Suprapubic skin (tissue), 4 donors: ENCODE measurements around the gene VPS13C. TPM values are rescaled to one million over a fixed set of nuclear protein-coding genes. Genes with fewer than 3 reads are reported as not detected.
"Not testable (repeated sequence)": the region's sequence is repeated elsewhere in the genome, so short reads cannot be mapped to it uniquely, and the experiment has no call there.

Source experiments
- DNase-seq, 2 donors: peaks; one replicate each; pipeline ENCODE4 v3.0.0-alpha.2; 2019; ENCODE audit warnings: low spot score in 2 of 2
- H3K27ac ChIP-seq: fragments of 200-600 bp; sonication (generic); one replicate; pipeline ENCODE4 v1.5.1; 2019
- H3K27me3 ChIP-seq: fragments of 200-600 bp; sonication (generic); one replicate; pipeline ENCODE4 v1.5.1; 2019
- H3K36me3 ChIP-seq: fragments of 200-600 bp; sonication (generic); one replicate; pipeline ENCODE4 v1.5.1; 2019
- H3K4me1 ChIP-seq: fragments of 200-600 bp; sonication (generic); one replicate; pipeline ENCODE4 v1.5.1; 2019
- H3K4me3 ChIP-seq: fragments of 200-600 bp; sonication (generic); one replicate; pipeline ENCODE4 v1.5.1; 2019; ENCODE audit warnings: mild to moderate bottlenecking
- H3K9me3 ChIP-seq: fragments of 200-600 bp; sonication (generic); one replicate; pipeline ENCODE4 v1.5.1; 2019
- CTCF ChIP-seq, 2 donors: fragments of 200-600 bp in 1 of 2; fragments of 450-650 bp in 1 of 2; sonication (generic) in 1 of 2; IDR thresholded peaks; one replicate each; pipeline ENCODE4 v1.5.1; 2016 to 2019; ENCODE audit warnings: antibody characterized with exemption in 2 of 2, mild to moderate bottlenecking in 1 of 2, moderate library complexity in 1 of 2
- EP300 ChIP-seq: sonication (generic); formaldehyde crosslinking; IDR thresholded peaks from one replicate; pipeline ENCODE4 v1.6.1; 2017; ENCODE audit warnings: antibody characterized with exemption
- POLR2A ChIP-seq, 2 donors: fragments of 450-650 bp; IDR thresholded peaks; one replicate each; pipeline ENCODE4 v1.6.1; 2017; ENCODE audit warnings: antibody characterized with exemption in 2 of 2, mild to moderate bottlenecking in 2 of 2, moderate library complexity in 2 of 2
- POLR2AphosphoS5 ChIP-seq, 3 donors: sonication (generic); formaldehyde crosslinking; IDR thresholded peaks; one replicate each; pipeline ENCODE4 v1.6.1; 2017; ENCODE audit warnings: antibody characterized with exemption in 3 of 3
- WGBS: methylation state at CpG from one replicate; pipeline ENCODE4 v1.1.5; 2018; 5-methylcytosine and 5-hydroxymethylcytosine counted together
- total RNA-seq, 4 donors: library from RNA; depleted of rRNA; stranded (reverse); fragments of >200 nt; gene quantifications; one replicate each; pipeline ENCODE4 v1.1.0, GENCODE V29; 2016

VPS13C gene
- total RNA-seq, 4 donors from 2014 or later, result 30.4 to 74.3 (median 42.8) TPM

GRCh38 chr15:62054979-62055378 is 5.3 kb downstream of the VPS13C start:
- WGBS, result 94% methylated on average over 5 of the region's 5 CpGs
- Histone ChIP-seq H3K9me3 (no peaks in the 10 kb centered on the region), H3K36me3 (no peaks in the 10 kb centered on the region), H3K27me3 (no peaks in the 10 kb centered on the region), H3K4me1 (peaks cover 14% of the 10 kb centered on the region), H3K4me3 (no peak overlapping the region), H3K27ac (no peak overlapping the region)
- TF ChIP-seq POLR2A (IDR thresholded peaks at IDR 0.05), result no peak
- TF ChIP-seq CTCF (IDR thresholded peaks at IDR 0.05), result no peak
- no peak for TF ChIP-seq EP300
- TF ChIP-seq POLR2AphosphoS5 (IDR thresholded peaks at IDR 0.05), result no peak
- DNase-seq, result no peak

GRCh38 chr15:62053439-62054085 is 6.7 kb downstream of the VPS13C start:
- peaks cover 4% of the 10 kb centered on the region for H3K4me1 ChIP-seq
- H3K27me3 ChIP-seq, result no peaks in the 10 kb centered on the region
- no peak for DNase-seq
- 80% methylated on average over 5 of the region's 5 CpGs for WGBS
- H3K4me3 ChIP-seq, result no peak overlapping the region
- TF ChIP-seq POLR2AphosphoS5 (IDR thresholded peaks at IDR 0.05) (no peak), POLR2A (IDR thresholded peaks at IDR 0.05) (no peak), EP300 (no peak), CTCF (IDR thresholded peaks at IDR 0.05) (no peak)
- H3K9me3 ChIP-seq, result no peaks in the 10 kb centered on the region
- H3K27ac ChIP-seq, result no peak overlapping the region
- H3K36me3 ChIP-seq, result no peaks in the 10 kb centered on the region

DNA sequence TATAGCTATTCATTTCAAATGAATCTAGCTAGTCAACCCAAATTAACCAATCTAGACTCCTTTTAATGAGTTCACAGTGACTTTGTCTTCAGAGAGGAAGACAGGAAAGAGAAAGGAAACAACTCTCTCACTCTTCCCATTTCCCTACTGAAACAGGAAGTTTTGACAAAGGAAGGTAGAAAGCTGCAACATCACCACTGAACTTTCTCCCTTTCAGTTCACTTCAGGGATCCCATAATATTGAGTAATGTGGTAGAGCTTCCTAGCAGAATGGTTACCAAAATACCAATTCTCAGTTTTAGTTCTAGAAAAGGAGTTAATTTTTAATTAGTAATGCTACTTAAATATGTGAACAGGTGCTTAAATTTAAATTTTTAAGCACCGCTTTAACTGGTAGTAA is 7.5 kb downstream of the VPS13C start:
- no peak overlapping the region for H3K4me3 ChIP-seq
- no peak for DNase-seq
- H3K27ac ChIP-seq, result no peak overlapping the region
- H3K27me3 ChIP-seq, result no peaks in the 10 kb centered on the region
- no peaks in the 10 kb centered on the region for H3K4me1 ChIP-seq
- H3K9me3 ChIP-seq, result no peaks in the 10 kb centered on the region
- no peaks in the 10 kb centered on the region for H3K36me3 ChIP-seq
- TF ChIP-seq CTCF (IDR thresholded peaks at IDR 0.05) (no peak), EP300 (no peak), POLR2AphosphoS5 (IDR thresholded peaks at IDR 0.05) (no peak), POLR2A (IDR thresholded peaks at IDR 0.05) (no peak)
- 94% methylated on average over 1 of the region's 1 CpG for WGBS

- no peaks in the 10 kb centered on the region for H3K27me3 ChIP-seq
- WGBS, result 88% methylated on average over 4 of the region's 4 CpGs
- no peaks in the 10 kb centered on the region for H3K36me3 ChIP-seq
- no peak for DNase-seq
- no peaks in the 10 kb centered on the region for H3K9me3 ChIP-seq
- no peak overlapping the region for H3K27ac ChIP-seq
- no peaks in the 10 kb centered on the region for H3K4me1 ChIP-seq
- TF ChIP-seq POLR2AphosphoS5 (IDR thresholded peaks at IDR 0.05), result no peak
- TF ChIP-seq POLR2A (IDR thresholded peaks at IDR 0.05), result no peak
- TF ChIP-seq CTCF (IDR thresholded peaks at IDR 0.05), result no peak
- H3K4me3 ChIP-seq, result no peak overlapping the region
These were observed 9.1 kb downstream of the VPS13C start for GRCh38 chr15:62051166-62051565.

DNA sequence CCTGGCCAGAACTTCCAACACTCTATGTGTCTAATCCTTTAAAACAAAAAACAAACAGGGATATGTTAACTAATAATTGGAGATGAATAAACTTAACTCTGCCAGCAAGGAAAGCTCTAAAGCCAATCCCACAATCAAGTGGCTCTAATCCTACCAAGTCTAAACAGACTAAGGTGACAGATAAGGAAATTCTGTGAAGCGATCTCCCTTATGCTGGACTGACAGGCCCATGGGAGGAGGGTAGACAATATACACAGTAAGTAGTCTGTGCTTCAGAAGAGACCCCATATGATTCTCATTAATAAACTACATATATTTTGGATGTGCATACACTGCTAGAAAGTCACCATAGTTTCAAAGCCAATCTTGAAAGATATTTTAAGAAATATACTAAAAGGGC is 10.1 kb downstream of the VPS13C start:
- 88% methylated on average over 1 of the region's 1 CpG for WGBS
- no peaks in the 10 kb centered on the region for H3K36me3 ChIP-seq
- no peaks in the 10 kb centered on the region for H3K27me3 ChIP-seq
- no peak overlapping the region for H3K27ac ChIP-seq
- TF ChIP-seq EP300 (no peak), CTCF (IDR thresholded peaks at IDR 0.05) (no peak), POLR2A (IDR thresholded peaks at IDR 0.05) (no peak)
- no peaks in the 10 kb centered on the region for H3K9me3 ChIP-seq
- H3K4me3 ChIP-seq, result no peak overlapping the region
- H3K4me1 ChIP-seq, result no peaks in the 10 kb centered on the region
- no peak for DNase-seq

DNA sequence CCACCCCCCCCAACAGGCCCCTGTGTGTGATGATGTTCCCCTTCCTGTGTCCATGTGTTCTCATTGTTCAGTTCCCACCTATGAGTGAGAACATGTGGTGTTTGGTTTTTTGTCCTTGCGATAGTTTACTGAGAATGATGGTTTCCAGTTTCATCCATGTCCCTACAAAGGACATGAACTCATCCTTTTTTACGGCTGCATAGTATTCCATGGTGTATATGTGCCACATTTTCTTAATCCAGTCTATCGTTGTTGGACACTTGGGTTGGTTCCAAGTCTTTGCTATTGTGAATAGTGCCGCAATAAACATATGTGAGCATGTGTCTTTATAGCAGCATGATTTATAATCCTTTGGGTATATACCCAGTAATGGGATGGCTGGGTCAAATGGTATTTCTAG is 12.0 kb downstream of the VPS13C start:
- not testable (repeated sequence) for H3K4me1 ChIP-seq, H3K36me3 ChIP-seq, H3K27me3 ChIP-seq, H3K9me3 ChIP-seq, H3K27ac ChIP-seq, DNase-seq, H3K4me3 ChIP-seq
- WGBS, result 89% methylated on average over 4 of the region's 4 CpGs
